NCI-H510A (cell line): Measurements from ENCODE around the gene CTNNA1.

Source experiments
- DNase-seq: peaks from one replicate; lab custom pipeline; 2025; lab: John Stamatoyannopoulos, UW

The CTNNA1 gene

GRCh38 chr5:138930371-138931097, 177.3 kb downstream of the CTNNA1 start:
- DNase-seq: no peak

DNA sequence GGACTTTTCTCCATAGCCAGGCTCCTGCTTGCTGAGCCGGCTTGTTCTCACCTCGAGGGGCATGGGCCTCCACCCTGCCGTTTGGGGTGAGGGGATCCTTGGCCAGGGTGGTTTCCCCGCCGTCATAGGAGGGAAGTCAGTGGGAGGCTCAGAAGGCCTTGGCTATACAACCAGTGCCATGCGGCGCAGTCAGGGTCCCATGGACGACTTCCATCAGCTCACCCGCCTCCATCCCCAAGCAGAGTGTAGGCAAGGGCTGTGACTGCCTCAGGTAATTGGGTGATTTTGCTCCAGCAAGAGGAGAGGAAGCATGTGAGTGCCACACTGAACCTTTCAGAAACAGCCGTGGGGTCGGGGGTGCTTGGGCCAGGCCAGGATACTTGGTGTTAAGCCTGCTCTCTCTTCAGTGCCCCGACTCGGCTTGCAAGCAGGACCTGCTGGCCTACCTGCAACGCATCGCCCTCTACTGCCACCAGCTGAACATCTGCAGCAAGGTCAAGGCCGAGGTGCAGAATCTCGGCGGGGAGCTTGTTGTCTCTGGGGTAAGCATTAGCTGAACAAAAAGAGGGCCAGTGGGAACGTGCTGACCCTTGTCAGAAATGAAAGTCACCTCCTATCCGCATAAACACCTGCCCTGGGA, 179.1 kb downstream of the CTNNA1 start:
- DNase-seq: no peak

GRCh38 chr5:138933522-138934290, 180.5 kb downstream of the CTNNA1 start:
- no peak for DNase-seq

DNA sequence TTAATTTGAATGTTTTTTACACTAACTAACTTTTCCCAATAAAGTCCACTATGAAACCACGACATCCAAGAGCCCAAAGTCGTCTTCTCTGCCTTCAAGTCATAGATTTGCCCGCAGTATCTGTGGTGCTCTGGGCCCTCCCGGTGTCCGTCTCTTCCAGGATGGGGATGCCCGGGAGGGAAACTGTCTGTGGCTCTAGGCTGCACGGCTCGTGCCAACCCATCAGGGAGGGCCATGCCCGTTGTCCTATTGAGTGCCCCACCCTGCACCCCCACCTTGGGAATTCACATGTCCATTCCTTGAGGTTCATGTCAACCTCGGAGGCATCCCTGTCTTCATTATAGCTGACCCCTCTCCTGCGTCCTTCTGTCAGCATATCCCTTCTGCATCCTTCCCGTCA, 181.7 kb downstream of the CTNNA1 start:
- DNase-seq: no peak

DNA sequence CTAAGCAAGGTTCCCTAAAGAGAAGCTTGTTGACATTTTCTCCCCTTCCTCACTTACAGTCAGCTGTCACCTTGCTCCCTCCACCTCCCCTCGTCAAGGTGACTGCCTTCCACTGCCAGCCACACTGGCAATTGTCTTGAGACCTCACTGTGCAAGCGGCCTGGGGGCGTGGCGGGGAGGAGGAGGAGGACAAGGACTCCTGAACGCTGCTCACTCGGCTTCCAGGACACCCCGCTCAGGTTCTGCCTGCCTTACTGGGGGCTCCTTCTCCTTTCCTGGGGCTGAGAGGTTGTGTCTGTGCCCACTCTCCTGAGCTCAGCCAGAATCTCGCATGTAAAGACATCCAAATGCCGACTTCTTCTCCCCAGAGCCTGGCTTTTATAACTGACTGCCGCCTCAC, 182.2 kb downstream of the CTNNA1 start:
- DNase-seq: no peak

- no peak for DNase-seq
Observed at GRCh38 chr5:138936225-138936967, 183.2 kb downstream of the CTNNA1 start.

- DNase-seq: no peak
Observed at GRCh38 chr5:138936968-138937345, 183.7 kb downstream of the CTNNA1 start.

DNA sequence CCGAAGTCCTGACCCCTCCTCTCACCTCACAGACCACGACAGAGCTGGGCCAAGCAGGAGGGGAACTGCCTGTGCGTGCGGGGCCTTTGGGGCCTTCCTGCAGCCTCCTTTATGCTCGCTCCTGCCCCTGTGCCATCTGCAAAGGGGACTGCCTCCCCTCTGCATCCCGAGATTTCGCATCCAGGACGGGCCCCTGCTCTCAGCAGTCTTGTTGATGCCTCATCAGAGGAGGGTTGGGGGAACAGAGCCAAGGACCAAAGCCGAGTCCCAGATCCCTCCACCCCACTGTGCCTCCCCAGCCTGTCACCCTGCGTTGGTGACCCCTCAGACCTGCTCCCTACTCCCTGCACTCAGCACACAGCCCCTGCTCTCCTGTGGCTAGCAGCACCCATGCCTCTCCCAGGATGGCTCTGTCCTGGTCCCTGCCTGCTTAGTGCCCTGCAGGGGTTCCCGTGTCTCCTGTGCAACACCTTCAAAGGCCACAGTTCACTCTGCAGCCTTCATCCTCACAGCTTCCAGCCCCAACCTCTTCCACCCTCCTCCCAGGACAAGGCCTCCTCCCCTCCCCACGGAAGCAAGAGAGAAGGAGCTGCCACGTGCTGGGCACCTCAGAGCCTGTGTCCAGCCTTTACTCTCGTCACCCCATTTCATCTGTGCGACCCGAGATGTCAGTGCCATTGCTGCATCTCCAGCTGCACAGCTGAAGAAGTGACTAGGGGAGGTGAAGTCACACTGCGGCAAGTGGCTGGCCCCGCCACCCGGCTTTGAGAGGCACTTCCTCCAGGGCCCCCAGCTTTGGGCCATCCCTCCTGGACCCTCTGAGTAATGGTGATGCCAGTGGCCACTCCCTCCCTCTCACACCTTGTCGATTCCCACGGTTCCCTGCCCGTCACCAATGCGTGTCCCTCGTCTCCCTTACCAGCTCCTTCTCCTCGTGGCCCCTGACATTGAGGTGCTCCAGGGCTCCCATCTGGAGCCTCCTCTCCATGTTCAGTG, 184.5 kb downstream of the CTNNA1 start:
- DNase-seq: no peak

GRCh38 chr5:138938526-138938925, 185.3 kb downstream of the CTNNA1 start:
- DNase-seq: no peak

- DNase-seq: no peak
Observed at GRCh38 chr5:138942066-138942465, 188.8 kb downstream of the CTNNA1 start.

DNA sequence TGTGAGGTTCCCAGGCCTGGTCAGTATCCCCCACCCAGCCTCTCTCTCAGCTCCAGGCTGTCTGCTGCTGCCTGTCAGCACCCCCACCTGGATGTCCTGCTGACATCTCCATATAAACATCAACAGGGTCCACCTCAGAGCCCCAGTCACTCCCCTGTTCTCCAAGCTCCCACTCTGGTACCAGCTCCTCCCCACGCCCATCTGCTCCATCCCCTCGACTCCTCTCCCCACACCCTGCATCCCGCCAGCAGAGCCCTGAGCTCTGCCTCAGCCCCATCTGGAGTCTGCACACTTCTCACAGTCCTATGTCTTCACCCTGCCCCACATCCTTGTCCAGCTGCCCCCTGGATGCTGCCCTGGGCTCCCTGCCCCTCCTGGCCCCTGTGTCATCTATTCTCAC, 189.6 kb downstream of the CTNNA1 start:
- no peak for DNase-seq

- DNase-seq: no peak
Observed at GRCh38 chr5:138943599-138944173, 190.5 kb downstream of the CTNNA1 start.

DNA sequence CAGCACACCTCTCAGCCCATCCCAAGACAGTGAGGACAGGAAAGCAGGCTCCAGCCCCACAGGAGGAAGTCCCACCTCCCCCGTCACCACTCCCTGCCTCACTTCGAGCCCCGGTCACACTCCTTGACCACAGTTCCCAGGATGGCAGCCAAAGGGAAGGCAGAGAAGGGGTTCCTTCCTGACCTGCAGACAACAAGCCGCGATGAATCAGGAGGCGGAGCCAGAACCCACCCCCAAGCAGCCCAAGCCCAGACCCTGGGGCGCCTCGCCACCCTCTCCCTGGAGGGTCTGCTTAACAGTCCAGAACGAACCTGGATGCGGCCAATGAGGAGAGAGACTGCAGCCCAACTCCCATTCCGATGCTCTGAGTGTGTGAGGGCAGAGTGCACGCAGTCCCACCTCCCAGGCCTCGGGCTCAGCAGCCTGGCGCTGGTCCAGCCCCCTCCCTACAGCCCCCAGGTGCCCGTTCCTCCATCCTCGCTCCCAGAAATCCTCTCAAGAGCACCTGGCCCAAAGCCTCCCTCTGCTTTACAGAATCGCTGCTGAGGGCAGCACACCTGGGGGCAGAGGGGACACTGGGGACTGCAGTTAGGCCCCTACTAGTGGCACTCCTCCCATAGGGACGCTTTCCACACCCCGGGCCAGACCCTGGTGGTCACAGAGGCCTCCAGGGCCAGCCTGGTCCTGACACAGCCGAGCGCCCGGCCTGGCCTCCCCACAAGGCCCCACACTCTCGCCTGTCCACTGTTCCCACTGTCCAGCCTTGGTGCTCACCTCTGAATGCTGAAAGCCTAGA, 191.5 kb downstream of the CTNNA1 start:
- DNase-seq: no peak

GRCh38 chr5:138945421-138946240, 192.4 kb downstream of the CTNNA1 start:
- DNase-seq: no peak

DNA sequence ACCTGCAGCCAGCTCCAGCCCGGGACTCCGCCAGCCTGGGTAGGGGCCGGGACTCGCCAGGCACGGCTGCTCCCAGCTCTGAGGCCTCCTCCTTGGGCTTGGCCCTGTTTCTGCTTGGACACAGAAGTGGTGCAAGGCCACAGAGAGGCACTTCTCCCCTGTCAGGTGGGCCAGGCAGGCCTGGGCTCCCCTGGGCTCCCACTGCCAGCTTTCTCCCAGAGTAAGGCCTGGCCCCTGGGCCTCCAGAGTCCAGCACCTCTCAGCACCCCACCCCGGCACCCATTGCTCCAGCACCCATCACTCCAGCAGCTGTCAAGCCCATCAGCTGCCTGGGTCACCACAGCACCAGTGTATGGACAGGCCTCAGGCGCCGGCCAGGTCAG, 193.0 kb downstream of the CTNNA1 start:
- DNase-seq: no peak

DNA sequence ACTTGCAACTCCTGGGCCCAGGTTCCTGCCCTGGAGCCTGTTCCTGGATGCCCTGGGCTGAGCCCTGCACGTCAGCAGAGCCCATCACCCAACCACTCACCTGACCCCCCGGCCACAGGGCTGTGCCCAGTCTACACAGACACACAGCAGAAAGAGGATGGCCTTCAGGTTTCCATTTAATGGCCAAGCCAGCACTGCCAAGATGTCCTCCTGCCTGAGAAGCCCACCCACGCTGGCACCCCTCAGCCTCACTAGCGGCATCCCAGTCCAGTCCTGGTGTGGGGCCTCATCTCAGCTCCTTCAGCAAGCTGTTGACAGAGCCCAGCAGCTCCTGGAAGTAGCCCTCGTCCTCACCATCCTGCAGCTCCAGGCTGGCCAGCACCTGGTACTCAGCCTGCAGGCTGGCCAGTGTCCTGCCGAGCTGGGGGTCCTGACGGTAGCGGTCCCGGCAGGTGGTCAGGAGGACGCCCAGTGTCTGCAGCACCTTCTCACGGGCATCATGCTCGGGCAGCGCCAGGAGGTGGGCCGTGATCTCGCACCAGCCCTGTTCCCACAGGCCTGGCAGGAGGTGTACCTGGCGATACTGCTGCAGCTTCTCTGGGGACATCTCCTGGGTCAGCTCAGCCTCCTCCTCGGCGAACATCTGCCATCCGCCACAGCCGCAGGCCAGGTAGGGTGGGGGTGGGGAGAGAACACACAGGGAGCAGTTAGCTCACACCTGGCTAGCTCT, 193.8 kb downstream of the CTNNA1 start:
- no peak for DNase-seq

GRCh38 chr5:138947780-138948179, 194.6 kb downstream of the CTNNA1 start:
- no peak for DNase-seq

- DNase-seq: no peak
Observed at GRCh38 chr5:138948471-138949222, 195.4 kb downstream of the CTNNA1 start.
